GM23338 (cell line): Measurements from ENCODE around the gene ZPBP2. TPM values are rescaled to one million over a fixed set of nuclear protein-coding genes. Genes with fewer than 3 reads are reported as not detected.

Experiments used
- ATAC-seq: fragments of 200-7000 bp; cut with Tn5 transposase; 3 replicates; pipeline ENCODE4 v1.9.1; 2020
- DNase-seq: peaks from one replicate; pipeline ENCODE4 v3.0.0-alpha.2; 2015; ENCODE audit warnings: low spot score
- H2AFZ ChIP-seq: fragments of 200-600 bp; sonication (generic); 2 replicates; pipeline ENCODE4 v1.8.0; 2016; ENCODE audit warnings: antibody characterized with exemption, mild to moderate bottlenecking, moderate library complexity
- H3F3A ChIP-seq: fragments of 200-600 bp; sonication (generic); replicated peaks from 2 replicates; pipeline ENCODE4 v1.8.0; 2017; ENCODE audit warnings: antibody characterized with exemption, mixed run types, low read depth
- H3K27ac ChIP-seq: fragments of 200-600 bp; sonication (generic); 2 replicates; pipeline ENCODE4 v1.6.1; 2016; ENCODE audit warnings: low read depth
- H3K27me3 ChIP-seq: fragments of 200-600 bp; sonication (generic); 2 replicates; pipeline ENCODE4 v1.8.0; 2016; ENCODE audit warnings: mild to moderate bottlenecking, mixed run types, moderate library complexity; ENCODE audit not compliant: insufficient read depth
- H3K36me3 ChIP-seq: fragments of 200-600 bp; sonication (generic); 2 replicates; pipeline ENCODE4 v1.8.0; 2016; ENCODE audit warnings: mild to moderate bottlenecking; ENCODE audit not compliant: insufficient read depth
- H3K4me1 ChIP-seq: fragments of 200-600 bp; sonication (generic); 2 replicates; pipeline ENCODE4 v1.8.0; 2016; ENCODE audit warnings: mild to moderate bottlenecking, moderate library complexity; ENCODE audit not compliant: insufficient read depth
- H3K4me2 ChIP-seq: fragments of 200-600 bp; sonication (generic); 2 replicates; pipeline ENCODE4 v1.7.1; 2017; ENCODE audit warnings: mixed run types
- H3K4me3 ChIP-seq: fragments of 200-600 bp; sonication (generic); 2 replicates; pipeline ENCODE4 v1.6.1; 2016; ENCODE audit warnings: mixed run types
- H3K79me2 ChIP-seq: fragments of 200-600 bp; sonication (generic); replicated peaks from 2 replicates; pipeline ENCODE4 v1.8.0; 2017; ENCODE audit warnings: mild to moderate bottlenecking; ENCODE audit not compliant: insufficient read depth
- H3K9me2 ChIP-seq: fragments of 200-600 bp; sonication (generic); 2 replicates; pipeline ENCODE4 v1.8.0; 2017; ENCODE audit not compliant: insufficient read depth
- H4K20me1 ChIP-seq: fragments of 200-600 bp; sonication (generic); replicated peaks from 2 replicates; pipeline ENCODE4 v1.8.0; 2017; ENCODE audit warnings: mild to moderate bottlenecking; ENCODE audit not compliant: insufficient read depth
- H3K27ac Mint-ChIP-seq: 2 replicates; pipeline ENCODE4 v1.8.0; 2020; ENCODE audit warnings: inconsistent platforms, mild to moderate bottlenecking, moderate library complexity, mixed read lengths
- H3K27me3 Mint-ChIP-seq: 3 replicates; pipeline ENCODE4 v1.8.0; 2022; ENCODE audit warnings: low read depth, mild to moderate bottlenecking, moderate library complexity, mixed read lengths, inconsistent platforms; ENCODE audit not compliant: insufficient read depth, poor library complexity
- H3K36me3 Mint-ChIP-seq: 3 replicates; pipeline ENCODE4 v1.8.0; 2021; ENCODE audit warnings: low read depth, mild to moderate bottlenecking, inconsistent platforms, moderate library complexity, mixed read lengths
- H3K4me1 Mint-ChIP-seq: 3 replicates; pipeline ENCODE4 v1.8.0; 2020; ENCODE audit warnings: mild to moderate bottlenecking, inconsistent platforms, mixed read lengths
- H3K4me3 Mint-ChIP-seq: 3 replicates; pipeline ENCODE4 v1.8.0; 2021; ENCODE audit warnings: moderate library complexity, mild to moderate bottlenecking, inconsistent platforms, mixed read lengths
- H3K9me3 Mint-ChIP-seq: 3 replicates; pipeline ENCODE4 v1.8.0; 2020; ENCODE audit warnings: moderate library complexity, mild to moderate bottlenecking, inconsistent platforms, mixed read lengths
- CREB1 ChIP-seq: fragments of 250-450 bp; sonication (Bioruptor Pico); IDR thresholded peaks from 2 replicates; pipeline ENCODE4 v1.5.0; 2020; ENCODE audit warnings: low read depth, mild to moderate bottlenecking, moderate library complexity
- ETS1 ChIP-seq: IDR thresholded peaks from 2 replicates; pipeline ENCODE4 v1.6.1; 2016; ENCODE audit warnings: antibody characterized with exemption
- EZH2 ChIP-seq: fragments of 200-600 bp; sonication (generic); IDR thresholded peaks from one replicate; pipeline ENCODE4 v1.8.0; 2017; ENCODE audit warnings: antibody characterized with exemption, mild to moderate bottlenecking, low read depth; ENCODE audit not compliant: unreplicated experiment
- EZH2phosphoT487 ChIP-seq: fragments of 200-600 bp; sonication (generic); IDR thresholded peaks from one replicate; pipeline ENCODE4 v1.8.1; 2018; ENCODE audit warnings: antibody characterized with exemption; ENCODE audit not compliant: unreplicated experiment
- JUNB ChIP-seq: IDR thresholded peaks from one replicate; pipeline ENCODE4 v1.6.1; 2016; ENCODE audit warnings: antibody characterized with exemption; ENCODE audit not compliant: unreplicated experiment
- NANOG ChIP-seq: IDR thresholded peaks from 2 replicates; pipeline ENCODE4 v1.6.1; 2016; ENCODE audit warnings: antibody characterized with exemption, borderline replicate concordance
- POLR2AphosphoS5 ChIP-seq: IDR thresholded peaks from 2 replicates; pipeline ENCODE4 v1.6.1; 2016; ENCODE audit warnings: antibody characterized with exemption, low read depth
- STAT1 ChIP-seq: IDR thresholded peaks from one replicate; pipeline ENCODE4 v1.6.1; 2016; ENCODE audit warnings: antibody characterized with exemption; ENCODE audit not compliant: unreplicated experiment
- ZNF114 ChIP-seq: fragments of 250-450 bp; sonication (Bioruptor Pico); IDR thresholded peaks from 2 replicates; pipeline ENCODE4 v1.5.0; 2020; ENCODE audit warnings: mild to moderate bottlenecking, moderate library complexity
- ZNF331 ChIP-seq: fragments of 250-450 bp; sonication (Bioruptor Pico); IDR thresholded peaks from 2 replicates; pipeline ENCODE4 v1.5.0; 2020; ENCODE audit warnings: low read depth, mild to moderate bottlenecking, moderate library complexity
- ZNF462 ChIP-seq: fragments of 250-450 bp; sonication (Bioruptor Pico); IDR thresholded peaks from 2 replicates; pipeline ENCODE4 v1.5.0; 2020; ENCODE audit warnings: mild to moderate bottlenecking, moderate library complexity
- polyA plus RNA-seq: library from polyadenylated mRNA; unstranded; fragments of >200 nt; fragmentation: Nextera tagmentation; extraction: Ambion mirVana; gene quantifications from 2 replicates; pipeline ENCODE4 v1.2.1, GENCODE V29; 2016
- total RNA-seq: library from RNA; depleted of rRNA; stranded (reverse); fragments of >200 nt; shearing (Covaris generic); gene quantifications from 2 replicates; pipeline ENCODE4 v1.2.3, GENCODE V29; 2014
- TF ChIP-seq, protein P1 (sequence below), 2 experiments: fragments of 200-600 bp in 1 of 2; sonication (generic) in 1 of 2; conservative IDR thresholded peaks; 2 replicates each; pipeline versions ENCODE4 v1.5.1 to v1.6.1; 2016 to 2017; ENCODE audit warnings: antibody characterized with exemption in 2 of 2, low read depth in 2 of 2, mild to moderate bottlenecking in 2 of 2, moderate library complexity in 1 of 2
- TF ChIP-seq, protein P2 (sequence below): IDR thresholded peaks from one replicate; pipeline ENCODE4 v1.6.1; 2018; ENCODE audit warnings: antibody characterized with exemption; ENCODE audit not compliant: unreplicated experiment

Gene ZPBP2
- total and polyA plus RNA-seq, 2 experiments from 2014 or later, result not detected

GRCh38 chr17:39828443-39828842, 39.6 kb upstream of the ZPBP2 start:
- H3K4me2 ChIP-seq, result no peak overlapping the region
- H3K27ac ChIP-seq, result no peak overlapping the region
- ATAC-seq (no peak), DNase-seq (no peak)
- H3K4me3 ChIP-seq, result no peak overlapping the region
- H3K27ac Mint-ChIP-seq, result no peak overlapping the region
- H3K9me3 Mint-ChIP-seq, result peaks cover 19% of the 10 kb centered on the region
- H3K27me3 ChIP-seq, result no peaks in the 10 kb centered on the region
- peak overlapping the region; percentile 43 for H2AFZ ChIP-seq
- H3K27me3 Mint-ChIP-seq, result peaks cover 10% of the 10 kb centered on the region
- H3K36me3 Mint-ChIP-seq, result peaks cover 17% of the 10 kb centered on the region; the same call in 2 of the 3 replicates
- no peaks in the 10 kb centered on the region for H3K36me3 ChIP-seq
- no peaks in the 10 kb centered on the region for H3K79me2 ChIP-seq
- no peaks in the 10 kb centered on the region for H3K9me2 ChIP-seq
- H4K20me1 ChIP-seq, result no peaks in the 10 kb centered on the region
- H3K4me1 ChIP-seq, result no peaks in the 10 kb centered on the region
- H3K4me3 Mint-ChIP-seq, result no peak overlapping the region
- TF ChIP-seq, protein P1, sequence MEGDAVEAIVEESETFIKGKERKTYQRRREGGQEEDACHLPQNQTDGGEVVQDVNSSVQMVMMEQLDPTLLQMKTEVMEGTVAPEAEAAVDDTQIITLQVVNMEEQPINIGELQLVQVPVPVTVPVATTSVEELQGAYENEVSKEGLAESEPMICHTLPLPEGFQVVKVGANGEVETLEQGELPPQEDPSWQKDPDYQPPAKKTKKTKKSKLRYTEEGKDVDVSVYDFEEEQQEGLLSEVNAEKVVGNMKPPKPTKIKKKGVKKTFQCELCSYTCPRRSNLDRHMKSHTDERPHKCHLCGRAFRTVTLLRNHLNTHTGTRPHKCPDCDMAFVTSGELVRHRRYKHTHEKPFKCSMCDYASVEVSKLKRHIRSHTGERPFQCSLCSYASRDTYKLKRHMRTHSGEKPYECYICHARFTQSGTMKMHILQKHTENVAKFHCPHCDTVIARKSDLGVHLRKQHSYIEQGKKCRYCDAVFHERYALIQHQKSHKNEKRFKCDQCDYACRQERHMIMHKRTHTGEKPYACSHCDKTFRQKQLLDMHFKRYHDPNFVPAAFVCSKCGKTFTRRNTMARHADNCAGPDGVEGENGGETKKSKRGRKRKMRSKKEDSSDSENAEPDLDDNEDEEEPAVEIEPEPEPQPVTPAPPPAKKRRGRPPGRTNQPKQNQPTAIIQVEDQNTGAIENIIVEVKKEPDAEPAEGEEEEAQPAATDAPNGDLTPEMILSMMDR (conservative IDR thresholded peaks at IDR 0.05; ENCODE audit: low read depth in 2 of 2), result no peak
- TF ChIP-seq ZNF114 (CRISPR knock-in tag), result no peak
- no peak for TF ChIP-seq JUNB
- no peak for TF ChIP-seq NANOG
- no peak for TF ChIP-seq STAT1
- TF ChIP-seq ETS1, result no peak
- TF ChIP-seq, protein P2, sequence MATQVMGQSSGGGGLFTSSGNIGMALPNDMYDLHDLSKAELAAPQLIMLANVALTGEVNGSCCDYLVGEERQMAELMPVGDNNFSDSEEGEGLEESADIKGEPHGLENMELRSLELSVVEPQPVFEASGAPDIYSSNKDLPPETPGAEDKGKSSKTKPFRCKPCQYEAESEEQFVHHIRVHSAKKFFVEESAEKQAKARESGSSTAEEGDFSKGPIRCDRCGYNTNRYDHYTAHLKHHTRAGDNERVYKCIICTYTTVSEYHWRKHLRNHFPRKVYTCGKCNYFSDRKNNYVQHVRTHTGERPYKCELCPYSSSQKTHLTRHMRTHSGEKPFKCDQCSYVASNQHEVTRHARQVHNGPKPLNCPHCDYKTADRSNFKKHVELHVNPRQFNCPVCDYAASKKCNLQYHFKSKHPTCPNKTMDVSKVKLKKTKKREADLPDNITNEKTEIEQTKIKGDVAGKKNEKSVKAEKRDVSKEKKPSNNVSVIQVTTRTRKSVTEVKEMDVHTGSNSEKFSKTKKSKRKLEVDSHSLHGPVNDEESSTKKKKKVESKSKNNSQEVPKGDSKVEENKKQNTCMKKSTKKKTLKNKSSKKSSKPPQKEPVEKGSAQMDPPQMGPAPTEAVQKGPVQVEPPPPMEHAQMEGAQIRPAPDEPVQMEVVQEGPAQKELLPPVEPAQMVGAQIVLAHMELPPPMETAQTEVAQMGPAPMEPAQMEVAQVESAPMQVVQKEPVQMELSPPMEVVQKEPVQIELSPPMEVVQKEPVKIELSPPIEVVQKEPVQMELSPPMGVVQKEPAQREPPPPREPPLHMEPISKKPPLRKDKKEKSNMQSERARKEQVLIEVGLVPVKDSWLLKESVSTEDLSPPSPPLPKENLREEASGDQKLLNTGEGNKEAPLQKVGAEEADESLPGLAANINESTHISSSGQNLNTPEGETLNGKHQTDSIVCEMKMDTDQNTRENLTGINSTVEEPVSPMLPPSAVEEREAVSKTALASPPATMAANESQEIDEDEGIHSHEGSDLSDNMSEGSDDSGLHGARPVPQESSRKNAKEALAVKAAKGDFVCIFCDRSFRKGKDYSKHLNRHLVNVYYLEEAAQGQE, result no peak
- no peak for TF ChIP-seq ZNF331 (CRISPR knock-in tag)
- no peak for TF ChIP-seq EZH2phosphoT487
- no peak for TF ChIP-seq CREB1 (CRISPR knock-in tag)
- TF ChIP-seq EZH2, result no peak
- no peak for TF ChIP-seq ZNF462
- TF ChIP-seq POLR2AphosphoS5, result no peak
- H3F3A ChIP-seq, result no peaks in the 10 kb centered on the region
- H3K4me1 Mint-ChIP-seq, result no peaks in the 10 kb centered on the region
